Middle frontal gyrus (tissue), 1 donor: ENCODE data around the gene CLCN3.
"Not testable (repeated sequence)": the region's sequence is repeated elsewhere in the genome, so short reads cannot be mapped to it uniquely, and the experiment has no call there.

ENCODE experiments used
- DNase-seq: peaks from one replicate; pipeline ENCODE4 v3.0.0-alpha.2; 2015; ENCODE audit warnings: low spot score; ENCODE audit errors: extremely low spot score

Gene CLCN3

DNA sequence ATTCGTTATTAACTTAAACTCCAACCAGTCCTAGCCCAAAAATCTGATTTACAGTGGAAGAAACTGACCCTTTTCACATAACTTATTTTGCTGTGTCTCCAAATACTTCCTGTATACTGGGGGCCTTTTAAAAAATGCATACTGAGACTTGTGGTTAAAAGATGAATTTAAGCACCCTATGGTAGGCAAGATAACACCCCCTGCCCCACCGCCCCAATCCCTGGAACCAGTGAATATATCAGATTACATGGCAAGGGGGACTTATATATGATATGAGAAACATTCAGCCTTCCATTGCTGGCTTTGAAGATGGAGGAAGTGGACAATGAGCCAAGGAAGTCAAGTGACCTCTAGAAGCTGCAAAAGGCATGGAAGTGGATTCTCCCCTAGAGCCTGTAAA, 3.1 kb upstream of the CLCN3 start:
- no peak for DNase-seq

DNA sequence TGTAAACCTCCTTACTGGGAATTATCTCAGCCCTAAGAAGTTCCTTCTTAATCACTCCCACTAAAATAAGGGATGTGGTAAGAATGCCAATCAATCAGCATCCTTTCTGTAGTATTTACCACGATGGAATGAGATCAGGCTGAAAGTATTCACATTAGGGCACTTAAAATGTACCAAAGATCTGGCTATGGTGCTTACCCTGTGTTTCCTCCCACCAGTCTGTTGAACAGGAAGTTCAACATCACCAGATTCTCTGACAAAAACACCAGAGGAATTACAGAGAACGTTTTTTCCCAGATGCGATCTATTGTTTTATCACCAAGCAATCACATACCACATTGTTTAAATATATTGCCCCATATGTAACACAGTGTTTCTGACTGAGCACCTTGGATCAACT, 2.1 kb upstream of the CLCN3 start:
- no peak for DNase-seq

DNA sequence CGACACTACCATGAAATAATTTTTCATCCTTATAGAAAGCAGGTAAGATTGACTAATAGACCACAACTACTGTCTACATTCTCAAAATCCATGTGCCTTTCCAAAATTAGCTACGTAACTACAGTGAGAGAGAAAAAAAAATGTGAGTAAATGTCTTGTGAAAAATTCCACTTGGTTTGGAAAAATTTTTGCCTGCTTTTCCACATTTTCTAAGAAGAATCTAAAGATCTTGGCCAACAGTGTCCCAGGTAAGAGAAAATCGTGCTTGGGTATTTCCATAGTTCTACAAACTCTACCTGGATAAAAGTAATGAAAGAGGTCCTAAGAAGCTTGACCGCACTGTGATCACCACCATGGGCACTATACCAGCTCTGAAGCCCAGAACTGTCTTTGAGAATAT, 1.4 kb upstream of the CLCN3 start:
- no peak for DNase-seq

DNA sequence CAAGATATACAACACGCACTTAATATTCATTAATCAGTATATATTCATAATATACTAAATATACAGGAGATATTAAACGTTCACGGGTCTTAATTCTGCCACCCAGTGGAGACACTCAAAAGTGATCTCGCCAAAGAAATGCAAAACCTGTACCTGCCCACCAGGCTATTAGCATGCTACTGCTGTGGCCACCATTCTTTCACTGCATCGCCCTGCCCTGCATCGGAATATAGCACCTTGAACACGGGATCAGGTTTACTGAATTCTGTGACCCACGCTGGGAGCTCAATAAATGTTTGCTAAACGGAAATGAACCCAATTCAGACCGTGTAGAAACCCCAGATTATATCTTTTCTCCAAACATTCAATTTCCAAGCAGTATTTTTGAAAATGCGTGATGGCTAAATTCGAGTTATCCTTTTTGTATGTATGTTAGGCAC, 840 bp upstream of the CLCN3 start:
- no peak for DNase-seq

DNA sequence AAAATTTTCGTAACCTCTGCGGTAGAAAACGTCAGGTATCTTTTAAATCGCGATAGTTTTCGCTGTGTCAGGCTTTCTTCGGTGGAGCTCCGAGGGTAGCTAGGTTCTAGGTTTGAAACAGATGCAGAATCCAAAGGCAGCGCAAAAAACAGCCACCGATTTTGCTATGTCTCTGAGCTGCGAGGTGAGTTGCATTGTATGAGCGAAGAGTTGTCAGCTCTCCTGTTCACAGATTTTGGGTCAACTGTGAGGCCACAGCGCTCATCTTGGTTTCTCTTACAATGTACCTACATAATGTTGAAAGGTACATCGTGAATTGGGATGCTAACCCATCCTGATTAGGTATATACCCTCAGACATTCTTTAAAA, 486 bp downstream of the CLCN3 start:
- no peak for DNase-seq

DNA sequence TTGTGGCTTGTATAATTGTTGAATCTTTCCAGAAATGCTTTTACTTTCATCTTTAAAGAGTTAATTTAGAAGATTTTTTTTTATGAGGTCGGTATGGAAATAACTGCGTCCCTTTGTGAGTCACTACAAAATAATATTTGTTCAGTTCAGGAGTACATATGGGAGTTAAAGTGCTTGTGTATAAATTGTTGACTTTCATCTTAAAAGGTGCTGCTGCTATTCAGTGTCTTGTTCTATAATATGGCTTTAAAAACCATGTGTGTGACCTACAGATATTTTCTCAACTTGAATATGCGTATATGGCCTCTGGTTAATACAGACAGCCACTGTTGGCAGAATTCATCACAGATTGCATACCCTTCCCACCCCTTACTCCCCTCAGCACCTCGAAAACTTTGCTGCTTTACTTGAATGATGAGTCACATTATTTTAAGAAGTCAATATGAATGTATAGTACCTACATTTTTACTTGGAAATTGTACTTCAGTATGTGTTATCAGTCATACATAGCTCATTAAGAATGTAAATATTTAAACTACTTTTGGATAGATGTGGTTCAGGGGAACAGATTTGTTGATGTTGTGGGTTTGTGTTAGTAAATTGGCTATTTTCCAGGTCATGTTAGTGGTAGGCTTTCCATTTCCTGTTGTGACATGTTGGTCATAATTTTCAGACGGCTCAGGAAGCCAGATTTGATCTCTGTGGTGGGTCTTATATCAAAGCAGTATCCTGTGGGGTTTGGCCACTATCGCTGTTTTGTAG, 1.5 kb downstream of the CLCN3 start:
- DNase-seq = no peak

DNA sequence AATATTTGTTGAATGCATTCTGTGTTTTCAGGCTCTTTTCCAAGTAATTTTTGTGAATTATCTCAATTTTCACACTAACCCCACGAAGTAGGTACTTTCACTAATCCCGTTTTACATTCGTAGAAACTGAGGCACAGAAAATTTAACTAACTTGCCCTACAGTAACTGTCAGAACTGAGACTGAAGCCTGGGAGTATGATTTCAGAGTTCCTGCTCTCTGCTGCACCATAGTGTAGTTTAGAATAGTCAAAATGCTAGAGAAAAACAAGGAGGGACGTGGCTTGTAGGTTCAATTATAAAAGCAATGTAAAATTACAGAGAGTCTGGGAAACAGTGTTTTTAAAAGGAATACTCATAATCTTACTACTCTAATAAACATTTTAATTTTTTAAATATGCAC, 2.2 kb downstream of the CLCN3 start:
- DNase-seq = no peak

DNA sequence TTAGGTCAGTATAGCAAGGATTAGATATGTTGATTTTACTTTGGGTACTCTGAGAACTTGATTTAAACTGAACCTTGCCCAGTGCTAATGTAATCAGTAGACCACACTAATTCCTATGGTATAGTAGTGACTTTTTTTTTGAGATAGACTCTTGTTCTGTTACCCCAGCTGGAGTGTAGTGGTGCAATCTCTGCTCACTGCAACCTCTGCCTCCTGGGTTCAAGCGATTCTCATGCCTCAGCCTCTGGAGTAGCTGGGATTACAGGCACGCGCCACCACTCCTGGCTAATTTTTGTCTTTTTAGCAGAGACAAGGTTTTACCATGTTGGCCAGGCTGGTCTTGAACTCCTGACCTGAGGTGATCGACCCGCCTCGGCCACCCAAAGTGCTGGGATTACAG, 3.6 kb downstream of the CLCN3 start:
- DNase-seq = not testable (repeated sequence)

DNA sequence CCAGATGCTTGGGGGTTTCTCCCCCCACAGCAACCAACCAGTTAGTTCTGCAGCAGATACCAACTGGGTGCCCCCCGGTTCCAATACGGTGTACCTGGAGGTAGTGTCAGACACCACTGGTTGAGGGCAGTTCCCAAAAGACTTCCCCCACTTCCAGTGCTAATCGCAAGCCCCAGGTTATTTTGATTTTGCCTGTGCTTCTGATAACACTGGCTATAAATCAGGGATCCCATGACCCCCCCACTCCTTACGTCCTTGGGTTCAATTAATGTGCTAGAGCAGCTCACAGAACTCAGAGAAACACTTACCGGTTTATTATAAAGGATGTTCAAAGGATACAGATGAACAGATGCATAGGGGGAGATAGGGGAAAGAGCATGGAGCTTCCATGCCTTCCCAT, 5.5 kb downstream of the CLCN3 start:
- no peak for DNase-seq

DNA sequence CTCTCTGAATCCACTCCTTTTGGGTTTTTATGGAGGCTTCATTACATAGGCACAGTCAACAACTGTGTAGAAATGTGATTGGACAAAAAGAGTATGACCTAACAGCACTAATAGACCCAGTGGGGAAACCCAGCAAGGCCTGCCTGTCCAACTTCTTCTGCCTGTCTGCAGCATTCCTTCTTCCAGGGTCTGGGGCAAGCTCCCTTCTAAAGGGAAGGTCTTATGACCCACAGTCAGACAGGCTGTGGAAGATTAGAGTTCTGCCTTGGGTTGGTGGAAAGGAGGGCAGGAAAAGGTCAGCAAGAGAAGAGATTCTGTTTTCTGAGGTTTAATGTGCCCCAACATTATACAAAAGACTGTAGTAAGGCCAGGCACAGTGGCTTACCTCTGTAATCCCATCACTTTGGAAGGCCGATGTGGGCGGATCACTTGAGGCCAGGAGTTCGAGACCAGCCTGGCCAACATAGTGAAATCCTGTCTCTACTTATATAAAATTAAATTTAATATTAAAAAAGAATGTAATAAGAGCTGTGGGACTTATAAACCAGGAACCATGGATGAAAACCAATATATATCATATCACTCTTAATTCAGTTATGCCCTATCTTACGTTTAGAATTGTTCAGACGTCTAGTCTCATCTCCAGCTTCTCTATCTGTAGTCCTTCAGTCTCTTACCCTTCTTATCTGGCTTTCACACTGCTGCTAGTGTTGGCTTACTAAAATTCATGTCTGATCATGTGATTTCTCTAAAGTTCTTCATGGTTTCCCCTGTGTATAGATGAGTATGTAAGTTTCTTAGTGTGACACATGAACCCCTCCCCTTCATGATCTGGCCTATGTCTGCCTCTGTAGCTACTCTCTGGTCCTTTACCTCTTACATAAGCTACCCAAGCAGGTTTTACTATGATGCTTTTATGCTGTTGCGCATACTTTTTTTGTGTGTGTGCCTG, 6.2 kb downstream of the CLCN3 start:
- no peak for DNase-seq

DNA sequence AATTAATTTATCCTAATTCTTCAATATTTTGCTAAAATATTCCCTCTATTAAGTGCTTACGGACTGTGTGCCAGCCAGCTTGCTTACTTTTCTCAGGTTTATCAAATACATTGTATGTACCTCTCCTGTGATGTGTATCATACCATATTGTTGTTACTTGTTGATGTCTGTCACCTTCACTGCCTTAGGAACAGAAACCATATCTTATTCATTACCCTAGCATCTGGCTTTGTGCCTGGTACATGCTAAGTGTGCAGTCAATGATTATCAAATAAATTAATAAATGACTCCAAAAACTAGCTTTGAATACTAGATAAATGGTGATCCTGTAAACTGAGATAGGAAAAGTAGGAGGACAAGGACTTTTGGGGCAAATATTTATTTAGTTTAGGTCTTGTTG, 6.9 kb downstream of the CLCN3 start:
- no peak for DNase-seq

DNA sequence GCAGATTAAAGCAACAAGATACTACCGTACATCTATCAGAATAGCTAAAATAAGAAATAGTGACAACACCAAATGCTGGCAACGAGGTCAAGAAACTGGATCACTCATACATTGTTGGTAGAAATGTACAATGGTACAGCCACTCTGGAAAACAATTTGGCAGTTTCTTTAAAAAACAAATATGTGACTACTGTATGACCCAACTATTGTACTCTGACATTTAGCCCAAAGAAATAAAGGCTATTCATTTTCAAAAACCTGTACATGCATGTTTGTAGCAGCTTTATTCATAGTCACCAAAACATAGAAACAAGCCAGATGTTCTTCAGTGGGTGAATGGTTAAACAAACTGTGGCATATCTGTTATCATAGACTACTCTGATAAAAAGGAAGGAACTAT, 8.2 kb downstream of the CLCN3 start:
- DNase-seq = no peak

DNA sequence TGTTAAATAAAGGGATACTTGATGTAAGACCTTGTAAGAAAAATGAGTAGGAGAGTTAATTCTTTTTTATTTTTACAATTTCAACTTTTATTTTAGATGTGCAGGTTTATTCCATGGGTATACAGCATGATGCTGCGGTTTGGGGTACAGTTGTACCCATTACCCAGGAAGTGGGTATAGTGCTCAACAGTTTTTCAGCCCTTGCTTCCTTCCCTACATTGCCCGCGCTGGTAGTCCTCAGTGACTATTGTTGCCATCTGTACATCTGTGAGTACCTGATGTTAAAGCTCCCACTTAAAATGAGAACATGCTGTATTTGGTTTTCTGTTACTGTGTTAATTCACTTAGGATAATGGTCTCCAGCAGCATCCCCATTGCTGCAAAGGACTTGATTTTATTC, 9.7 kb downstream of the CLCN3 start:
- no peak for DNase-seq

DNA sequence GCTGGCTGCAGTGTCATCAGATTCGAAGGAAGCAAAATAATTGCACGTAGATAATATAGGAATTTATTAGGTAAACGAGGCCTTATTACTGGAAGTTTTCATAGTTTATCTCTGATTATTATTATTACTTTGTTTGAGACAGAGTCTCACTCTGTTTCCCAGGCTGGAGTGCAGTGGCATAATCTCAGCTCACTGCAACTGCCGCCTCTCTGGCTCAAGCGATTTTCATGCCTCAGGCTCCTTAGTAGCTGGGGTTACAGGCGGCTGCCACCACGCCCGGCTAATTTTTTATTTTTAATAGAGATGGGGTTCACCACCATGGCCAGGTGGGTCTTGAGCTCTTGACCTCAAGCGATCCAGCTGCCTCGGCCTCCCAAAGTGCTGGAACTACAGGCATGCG, 12.5 kb downstream of the CLCN3 start:
- no peak for DNase-seq

DNA sequence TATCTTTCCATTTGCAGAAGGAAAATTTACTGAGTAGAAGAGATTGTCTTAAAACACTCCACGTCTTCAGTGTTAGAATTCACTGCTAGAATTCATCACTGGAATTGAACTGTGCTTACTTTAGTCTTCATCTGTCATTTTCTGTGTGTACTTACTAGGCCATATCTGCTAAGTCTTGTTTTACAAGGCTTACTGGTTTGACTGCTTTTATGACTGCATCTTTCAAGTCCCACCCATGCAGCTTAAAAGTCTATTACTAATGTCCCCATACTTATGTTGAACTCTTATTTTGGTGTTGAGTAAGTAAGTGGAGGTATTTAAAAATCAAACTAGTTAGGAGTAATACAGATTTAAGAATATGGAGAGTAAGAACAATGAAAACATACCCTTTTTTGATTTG, 14.6 kb downstream of the CLCN3 start:
- no peak for DNase-seq

DNA sequence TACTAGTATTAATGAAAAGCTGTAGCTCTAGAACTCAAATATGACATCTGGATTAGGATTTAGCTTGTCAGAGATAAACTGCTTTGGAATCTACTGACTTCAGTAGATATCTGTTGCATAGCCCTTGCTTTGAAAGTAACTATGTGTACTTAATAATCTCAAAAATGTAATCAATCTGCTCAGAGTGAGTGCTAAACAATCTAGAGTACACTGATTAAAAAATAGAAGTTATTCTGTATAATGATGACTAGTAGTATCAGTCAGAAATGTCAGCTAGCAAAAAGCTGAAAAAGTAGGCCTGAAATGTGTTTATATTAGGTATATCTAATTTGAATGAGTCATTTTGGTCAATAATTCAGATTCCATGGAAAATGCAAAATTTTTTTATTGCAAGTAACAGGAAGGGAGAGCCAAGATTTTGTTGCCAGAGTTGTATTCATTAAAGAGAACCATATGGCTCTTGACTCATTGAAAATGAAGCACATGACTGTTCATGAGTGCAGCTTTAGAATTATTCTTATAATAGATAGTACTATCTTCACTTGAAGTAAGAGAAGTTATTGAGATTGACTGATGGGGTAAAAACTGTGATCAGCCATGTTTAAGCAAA, 20.0 kb downstream of the CLCN3 start:
- DNase-seq = no peak

DNA sequence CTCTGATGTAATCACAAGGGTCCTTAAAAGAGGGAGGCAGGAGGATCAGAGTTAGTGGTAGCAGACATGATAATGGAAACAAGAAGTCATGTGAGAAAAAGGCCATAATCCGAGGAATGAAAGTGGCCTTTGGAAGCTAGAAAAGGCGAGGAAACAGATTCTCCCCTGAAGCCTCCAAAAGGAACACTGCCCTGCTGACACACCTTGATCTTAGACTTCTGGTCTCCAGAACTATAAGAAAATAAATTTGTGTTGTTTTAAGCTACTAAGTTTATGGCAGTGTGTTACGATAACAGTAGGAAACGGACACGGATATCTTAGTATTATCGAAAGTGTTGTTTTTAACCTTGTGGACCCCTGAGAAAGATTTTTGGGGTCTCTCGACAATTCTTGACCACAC, 24.4 kb downstream of the CLCN3 start:
- DNase-seq = no peak

DNA sequence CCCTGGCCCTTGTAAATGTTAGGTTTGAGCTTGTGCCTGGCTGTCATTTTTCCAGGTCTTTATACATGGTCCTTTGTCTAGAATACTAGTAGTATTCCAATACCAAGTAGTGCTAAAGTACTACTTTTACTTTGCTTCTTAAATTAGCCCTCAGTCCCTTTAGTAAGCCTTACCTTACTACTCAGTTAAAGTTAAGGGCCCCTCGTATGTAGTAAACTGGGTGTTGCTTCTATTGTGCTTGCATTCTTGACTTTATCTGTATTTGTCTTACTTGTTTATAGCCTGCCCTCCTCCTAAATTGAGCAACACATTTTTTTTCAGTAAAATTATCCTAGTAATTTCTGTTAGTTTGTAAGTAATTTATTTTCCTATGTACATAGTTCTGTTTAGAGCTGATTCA, 25.2 kb downstream of the CLCN3 start:
- no peak for DNase-seq

DNA sequence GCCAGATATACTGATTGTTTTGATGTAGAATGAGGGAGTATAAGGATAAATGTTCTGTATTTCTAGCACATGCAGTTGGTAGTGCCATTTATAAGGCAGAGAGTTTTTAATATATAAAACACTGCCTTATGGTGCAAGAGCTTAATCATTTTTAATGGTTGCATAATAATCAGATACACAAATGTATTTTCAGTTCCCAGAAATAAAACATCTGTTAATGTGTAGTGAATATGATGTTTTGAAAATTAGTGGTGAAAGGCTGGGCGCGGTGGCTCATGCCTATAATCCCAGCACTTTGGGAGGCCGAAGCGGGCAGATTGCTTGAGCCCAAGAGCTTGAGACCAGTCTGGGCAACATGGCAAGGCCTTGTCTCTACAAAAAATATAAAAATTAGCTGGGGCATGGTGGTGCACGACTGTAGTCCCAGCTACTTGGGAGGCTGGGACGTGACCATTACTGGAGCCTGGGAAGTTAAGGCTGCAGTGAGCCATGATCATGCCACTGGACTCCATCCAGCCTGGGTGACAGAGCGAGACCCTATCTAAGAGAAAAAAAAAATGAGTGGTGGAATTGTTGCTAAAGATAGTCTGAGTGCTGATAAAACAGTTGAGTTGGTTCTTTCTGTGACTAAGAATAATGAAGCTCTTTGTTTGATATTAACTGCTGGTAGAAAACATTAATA, 29.3 kb downstream of the CLCN3 start:
- no peak for DNase-seq

DNA sequence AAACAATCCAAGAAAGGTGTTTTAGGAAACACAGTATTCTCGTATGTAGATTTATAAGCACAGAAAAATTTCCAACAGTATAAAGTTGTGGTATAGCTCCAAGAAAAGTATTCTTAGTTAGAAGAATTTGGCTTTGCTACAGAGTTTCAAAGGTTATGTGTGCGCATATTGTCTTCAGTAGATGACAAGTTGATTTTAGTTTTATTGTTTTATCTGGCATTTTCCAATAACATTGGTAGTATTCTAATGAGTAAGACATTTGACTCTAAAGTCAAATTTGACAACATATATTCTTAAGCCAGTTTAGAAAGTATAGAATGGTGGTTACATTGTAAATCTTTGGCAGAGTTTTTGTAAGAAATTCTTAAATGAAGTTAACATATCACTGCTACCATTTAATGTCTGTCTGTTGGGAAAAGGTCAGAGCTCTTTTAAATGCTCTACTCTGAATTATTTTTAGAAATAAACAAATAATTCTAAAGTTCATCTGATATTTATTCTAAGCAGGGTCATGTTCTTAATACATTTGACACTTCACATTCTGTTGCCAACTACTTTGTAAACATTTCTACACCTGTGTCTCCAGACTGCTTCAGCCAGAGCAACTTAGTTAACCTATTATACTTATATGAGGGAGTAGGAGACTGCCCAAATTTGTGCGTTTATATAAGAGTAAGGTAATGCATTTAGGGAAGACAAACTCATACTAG, 30.0 kb downstream of the CLCN3 start:
- DNase-seq = no peak

DNA sequence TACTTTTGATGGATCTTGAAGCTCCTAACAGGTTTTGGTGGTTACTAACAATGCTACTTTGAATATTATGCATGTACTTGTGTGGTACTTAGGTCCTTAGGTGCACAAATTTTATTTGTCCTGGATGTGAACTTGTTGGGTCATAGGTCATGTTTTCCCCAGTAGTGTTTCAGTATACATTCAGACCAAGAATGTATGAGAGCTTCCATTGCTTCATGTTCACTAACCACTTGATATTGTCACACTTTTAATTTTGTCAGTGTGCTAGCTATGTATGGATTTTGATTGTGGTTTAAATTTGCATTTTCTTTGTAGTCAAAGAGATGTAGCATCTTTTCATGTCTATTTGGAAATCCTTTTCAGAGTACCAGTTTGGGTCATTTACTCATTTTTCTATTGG, 32.2 kb downstream of the CLCN3 start:
- DNase-seq = no peak
